Stimulated activated CD4-positive, alpha-beta T cell treated with anti-CD3 and anti-CD28 coated beads, Interleukin-1b, Interleukin-23, amount 100 ng/mL, for 4 hours (primary cell): ENCODE results near the gene CCNK.

ENCODE experiments used
- DNase-seq, 2 donors: peaks; one replicate each; pipeline ENCODE4 v3.0.0-alpha.2; 2020; ENCODE audit warnings: low read depth in 2 of 2

The CCNK gene

DNA sequence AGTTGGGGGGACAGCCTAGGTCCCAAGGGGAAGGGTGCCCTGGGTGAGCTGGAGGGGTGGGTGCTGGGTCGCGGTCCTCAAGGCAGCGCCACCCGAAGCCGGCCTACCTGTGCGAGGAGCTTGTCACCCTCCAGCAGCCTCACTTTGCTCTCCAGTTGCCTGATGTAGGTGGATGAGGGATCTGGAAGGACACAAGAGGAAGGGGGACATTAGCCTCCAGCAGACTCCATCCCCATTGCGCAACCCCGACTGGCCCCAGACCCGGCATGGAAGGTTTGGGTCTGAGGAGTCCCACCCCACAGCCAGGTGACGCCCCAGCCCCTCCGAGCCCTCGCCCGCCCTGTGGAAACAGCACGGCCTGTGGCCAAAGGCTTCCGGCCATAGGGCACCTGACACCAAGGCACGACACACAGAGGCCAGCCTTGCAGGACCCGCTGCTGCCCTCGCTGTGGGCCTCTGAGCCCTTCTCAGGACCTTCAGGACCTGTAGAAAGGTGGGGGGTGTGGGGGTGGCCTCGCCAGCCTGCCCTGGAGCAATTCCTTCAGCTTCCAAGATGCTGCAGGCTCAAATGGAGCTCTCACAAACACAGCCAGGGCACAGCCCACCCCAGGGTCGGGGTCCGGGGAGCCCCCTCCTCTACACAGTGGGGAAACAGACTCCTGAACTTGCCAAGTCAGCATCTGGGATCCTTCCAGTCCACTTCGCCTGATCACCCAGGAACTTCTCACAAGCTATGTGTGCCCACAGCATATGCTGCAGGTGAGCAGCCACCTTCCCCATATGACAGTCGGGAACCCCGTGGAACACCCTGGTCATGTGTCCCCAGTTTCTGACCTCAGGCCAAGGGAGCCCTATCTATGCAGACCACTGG, 54.9 kb downstream of the CCNK start:
- DNase-seq, result no peak

DNA sequence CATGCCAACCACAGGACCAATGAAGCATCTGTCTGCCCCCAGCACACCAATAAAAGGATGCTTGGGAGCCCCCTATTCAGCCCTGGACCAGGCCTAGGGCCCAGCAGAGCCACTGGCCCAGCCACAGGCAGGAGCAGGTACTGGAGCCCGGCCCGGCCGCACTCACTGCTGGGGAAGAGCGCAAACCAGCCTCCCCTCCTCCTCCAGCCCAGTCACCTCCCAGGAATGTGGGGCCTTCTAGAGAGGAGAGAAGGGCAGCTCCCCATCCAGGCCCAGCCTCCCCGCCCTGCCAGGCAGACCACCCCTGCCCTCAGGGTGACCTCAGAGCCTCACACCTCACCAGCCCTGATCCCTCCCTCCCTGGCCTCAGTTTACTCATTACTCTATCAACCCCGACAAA, 56.2 kb downstream of the CCNK start:
- DNase-seq, result no peak

DNA sequence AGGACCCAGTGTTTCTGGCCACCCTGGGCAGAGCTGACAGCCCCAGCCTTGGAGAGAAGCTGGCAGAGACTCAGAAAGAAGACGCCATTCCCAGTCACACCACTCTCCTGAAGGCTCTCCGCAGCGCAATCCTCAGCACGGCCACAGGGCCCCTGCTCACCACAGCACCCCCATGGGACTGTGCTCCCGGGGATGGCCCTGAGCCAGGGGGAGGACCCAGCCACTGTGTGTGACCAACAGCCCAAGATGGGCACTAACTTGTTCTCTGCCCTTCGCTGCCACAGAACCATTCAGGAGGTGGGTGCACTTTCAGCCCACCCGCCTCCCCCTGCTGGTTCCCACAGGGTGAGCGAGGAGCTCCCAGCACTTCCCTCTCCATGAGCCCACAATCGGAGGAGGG, 57.1 kb downstream of the CCNK start:
- DNase-seq, result no peak

DNA sequence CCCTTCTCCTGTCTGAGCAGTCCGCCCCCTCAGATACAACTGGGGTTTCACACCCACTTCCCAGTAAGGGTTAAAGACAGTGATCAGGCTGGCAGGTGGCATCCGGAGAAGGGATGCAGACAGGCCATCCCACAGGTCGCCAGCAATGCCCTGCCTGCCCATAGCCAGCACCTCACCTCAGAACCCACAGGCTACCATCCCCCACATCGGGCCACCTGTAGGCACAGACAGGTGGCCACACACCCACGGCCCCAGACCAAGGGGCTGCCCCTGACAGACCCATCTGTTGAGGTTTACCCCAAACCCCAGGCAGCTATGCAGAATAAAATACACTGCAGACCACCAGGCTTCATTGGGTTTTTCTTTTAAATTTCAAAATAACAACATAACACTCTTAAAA, 57.5 kb downstream of the CCNK start:
- no peak for DNase-seq

DNA sequence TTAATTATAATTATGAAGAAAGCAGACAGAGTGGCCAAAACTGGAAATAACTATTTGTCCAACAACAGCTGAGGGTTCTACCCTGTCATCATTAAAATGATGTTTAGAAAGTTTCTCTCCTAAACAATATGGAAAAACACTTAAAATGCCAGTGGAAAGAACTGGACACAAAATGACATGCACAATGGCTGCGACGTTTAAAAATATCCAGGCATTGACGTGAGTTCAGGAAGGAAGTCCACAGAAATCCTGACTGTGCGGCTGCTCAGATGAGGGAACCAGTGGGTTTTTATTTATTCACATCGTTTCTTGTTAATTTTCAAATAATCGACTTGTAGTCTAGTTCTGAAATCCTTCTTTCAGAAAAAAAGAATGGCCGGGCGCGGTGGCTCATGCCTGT, 58.3 kb downstream of the CCNK start:
- DNase-seq, result no peak

DNA sequence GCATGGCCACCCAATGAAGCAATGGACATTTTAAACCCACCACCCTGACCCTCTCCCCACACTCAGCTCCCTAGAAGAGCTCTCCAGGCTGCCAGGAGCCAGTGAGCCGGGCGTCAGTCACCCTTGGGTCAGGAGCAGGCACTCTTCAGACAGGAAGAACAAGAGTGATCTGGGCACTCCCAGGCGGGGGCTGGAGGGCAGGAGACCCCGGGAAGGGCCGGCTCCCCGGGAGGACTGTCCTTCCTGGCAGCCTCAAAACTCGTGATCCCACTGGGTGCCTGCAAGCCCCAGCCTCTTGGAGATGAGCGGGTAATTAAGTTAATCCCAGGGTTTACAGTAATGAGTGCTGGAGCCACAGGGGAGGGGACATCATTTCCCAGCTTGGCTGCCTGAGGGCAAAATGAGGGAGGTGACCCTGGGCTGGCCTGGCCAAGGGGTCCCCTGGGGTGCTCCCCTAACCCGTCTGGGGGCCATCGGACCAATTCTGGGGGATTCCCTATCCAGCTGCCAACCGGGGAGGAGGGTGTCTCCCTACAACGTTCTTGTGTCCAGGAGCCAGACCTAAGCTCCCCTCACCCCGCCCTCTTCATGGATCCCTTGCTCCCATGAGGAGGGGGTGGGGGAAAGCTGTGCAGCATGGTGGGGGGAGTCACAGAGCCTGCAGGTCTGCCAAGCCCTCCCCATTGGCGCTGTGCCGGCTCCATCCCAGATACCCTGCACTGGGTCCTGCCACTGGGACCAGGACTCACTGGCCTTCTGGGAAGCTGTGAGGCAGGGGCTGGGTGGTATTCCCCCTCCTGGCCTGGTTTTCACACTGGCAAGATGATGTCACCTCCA, 59.2 kb downstream of the CCNK start:
- DNase-seq, result no peak

DNA sequence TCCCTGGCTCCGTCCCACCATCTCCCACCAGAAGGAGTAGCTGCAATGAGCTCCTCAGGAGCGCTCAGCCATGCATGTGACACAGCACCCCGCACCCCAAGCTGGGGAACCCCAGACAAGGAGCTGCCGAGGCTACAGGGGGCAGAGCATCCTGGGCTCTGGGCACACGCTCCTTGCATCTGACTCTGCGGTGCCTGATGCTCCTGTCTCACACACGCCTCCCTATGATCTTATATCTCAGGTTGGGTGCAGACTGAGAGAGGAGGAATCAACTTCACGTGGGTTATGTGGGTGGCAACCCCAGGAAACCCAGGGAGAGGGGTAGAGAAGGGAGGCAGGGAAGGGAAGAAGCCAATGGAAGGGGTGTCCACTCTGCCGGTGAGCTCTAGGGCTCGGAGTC, 60.0 kb downstream of the CCNK start:
- DNase-seq, result no peak

DNA sequence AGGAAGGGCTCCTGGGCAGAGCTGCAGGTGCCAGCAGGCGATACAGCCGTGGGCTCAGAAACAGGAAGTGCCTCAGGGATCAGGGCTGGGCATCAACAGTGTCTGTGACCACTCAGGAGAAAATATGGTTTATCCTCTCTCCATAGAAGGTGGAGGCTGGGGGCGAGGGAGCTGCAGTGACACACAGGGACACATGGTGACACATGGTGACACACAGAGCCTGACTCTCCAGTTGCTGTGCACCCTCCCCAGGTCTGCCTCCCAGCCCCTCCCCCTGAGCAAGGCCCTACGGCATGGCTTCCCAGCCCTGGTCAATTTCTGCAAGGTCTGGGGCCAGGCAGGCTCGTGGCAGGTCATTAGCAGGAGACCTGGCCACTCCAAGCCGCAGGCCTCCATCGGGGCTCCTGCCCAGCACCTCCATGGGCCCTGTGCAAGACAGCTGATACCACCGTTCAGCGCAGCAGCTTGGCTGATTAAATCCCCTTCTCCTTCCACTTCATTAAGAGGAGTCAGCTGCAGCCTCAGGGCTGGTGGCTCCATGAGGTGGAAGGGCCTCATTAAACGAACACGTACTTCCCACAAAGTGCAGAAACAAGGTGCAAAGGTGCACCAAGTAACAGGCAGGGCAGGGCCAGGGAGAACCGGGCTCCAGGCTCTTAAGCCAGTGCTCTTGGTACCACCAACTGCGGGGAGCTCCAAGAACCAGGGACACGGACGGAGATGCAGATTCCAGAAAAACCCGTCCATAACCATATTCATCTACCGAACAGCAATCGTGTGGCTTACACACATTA, 60.7 kb downstream of the CCNK start:
- DNase-seq, result no peak

DNA sequence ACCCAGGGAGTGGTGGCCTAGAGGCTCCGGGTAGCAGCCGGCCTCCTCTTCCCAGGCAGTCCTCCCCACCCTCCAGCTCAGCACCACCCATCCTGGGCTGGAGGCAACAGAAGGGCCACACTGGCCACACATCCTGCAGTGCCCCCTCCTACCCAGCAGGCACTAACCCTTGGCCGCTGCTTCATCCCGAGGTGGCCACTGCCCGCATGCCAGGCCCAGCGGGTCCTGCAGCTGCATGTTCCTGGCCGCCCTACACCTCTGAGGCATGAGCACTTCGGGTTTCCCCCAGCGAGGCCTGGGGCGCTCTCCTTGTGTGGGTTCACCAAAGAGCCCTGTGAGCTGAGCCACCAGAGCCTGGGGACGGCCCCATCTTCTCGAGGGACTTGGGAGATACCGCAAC, 61.4 kb downstream of the CCNK start:
- no peak for DNase-seq

DNA sequence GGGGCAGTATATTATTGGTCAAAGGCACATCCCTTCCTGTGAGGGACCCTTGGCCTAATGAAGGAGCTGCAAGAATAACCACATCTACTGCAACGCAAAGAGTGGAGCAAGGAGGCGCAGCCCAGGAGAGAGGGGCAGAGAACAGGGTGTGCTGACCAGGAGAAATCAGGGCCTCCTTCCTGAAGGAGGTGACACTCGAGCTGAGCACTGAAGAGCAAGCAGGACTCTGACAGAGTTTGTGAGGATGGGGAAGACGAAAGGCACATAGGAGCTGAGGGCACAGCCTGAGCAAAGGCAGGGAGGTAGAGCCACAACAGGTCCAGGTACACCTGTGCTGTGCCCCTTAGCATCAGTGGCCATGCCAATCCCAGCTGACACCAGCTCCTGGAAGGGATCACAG, 62.2 kb downstream of the CCNK start:
- no peak for DNase-seq

DNA sequence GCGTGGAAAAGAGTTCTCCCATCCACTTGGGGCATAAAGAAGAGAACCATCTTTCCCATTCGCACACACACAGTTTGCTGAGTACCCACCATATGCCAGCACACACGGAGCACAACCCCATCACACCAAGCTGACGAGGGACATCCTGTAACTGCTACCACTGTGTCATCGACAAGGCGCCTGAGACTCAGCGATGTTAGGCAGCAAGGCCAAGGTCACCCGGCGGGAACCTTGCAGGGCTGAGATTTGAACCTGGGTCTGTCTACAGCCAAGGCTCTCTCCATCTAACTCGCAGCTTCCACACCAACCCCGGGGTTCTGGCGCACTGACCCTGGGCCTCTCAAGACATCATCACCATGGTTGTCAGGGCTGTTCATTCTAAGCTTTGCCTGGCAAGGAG, 62.8 kb downstream of the CCNK start:
- DNase-seq, result no peak

DNA sequence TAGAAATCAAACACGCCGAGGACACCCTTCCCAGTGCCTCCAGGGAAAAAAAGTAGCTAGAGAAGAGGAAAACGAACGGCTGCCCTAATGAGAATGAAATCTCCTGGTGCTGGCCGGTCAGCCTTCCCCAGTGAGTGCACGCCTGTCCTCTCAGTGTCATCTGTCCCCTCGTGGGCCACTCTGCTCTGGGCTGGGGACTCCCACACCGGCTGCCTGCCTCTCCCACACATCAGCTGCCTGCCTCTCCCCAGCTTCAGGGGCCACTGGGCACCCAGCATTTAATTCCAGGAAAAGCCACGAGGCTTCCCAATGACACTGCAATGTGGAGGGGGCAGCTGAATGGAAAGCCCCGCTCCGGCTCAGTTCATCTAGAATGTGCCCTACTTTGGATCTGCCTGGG, 63.8 kb downstream of the CCNK start:
- no peak for DNase-seq

DNA sequence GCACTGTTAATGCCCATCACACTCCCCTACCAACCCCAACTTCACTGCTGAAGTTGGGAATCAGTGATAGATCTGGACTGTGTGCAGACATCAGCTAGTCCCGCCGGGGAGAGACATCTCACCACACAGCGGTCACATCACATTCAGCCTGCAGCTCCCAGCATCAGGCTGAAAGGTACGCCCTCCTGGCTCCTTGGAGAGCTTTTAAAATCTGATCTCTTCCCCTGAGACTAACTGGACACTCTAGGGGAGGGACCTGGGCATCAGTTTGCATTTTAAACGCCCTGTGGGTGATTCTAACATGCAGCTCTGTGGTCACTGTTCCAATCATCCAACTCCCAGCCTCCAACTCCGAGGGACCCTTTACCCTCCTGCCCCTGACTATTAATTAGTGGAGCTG, 64.4 kb downstream of the CCNK start:
- DNase-seq, result no peak

DNA sequence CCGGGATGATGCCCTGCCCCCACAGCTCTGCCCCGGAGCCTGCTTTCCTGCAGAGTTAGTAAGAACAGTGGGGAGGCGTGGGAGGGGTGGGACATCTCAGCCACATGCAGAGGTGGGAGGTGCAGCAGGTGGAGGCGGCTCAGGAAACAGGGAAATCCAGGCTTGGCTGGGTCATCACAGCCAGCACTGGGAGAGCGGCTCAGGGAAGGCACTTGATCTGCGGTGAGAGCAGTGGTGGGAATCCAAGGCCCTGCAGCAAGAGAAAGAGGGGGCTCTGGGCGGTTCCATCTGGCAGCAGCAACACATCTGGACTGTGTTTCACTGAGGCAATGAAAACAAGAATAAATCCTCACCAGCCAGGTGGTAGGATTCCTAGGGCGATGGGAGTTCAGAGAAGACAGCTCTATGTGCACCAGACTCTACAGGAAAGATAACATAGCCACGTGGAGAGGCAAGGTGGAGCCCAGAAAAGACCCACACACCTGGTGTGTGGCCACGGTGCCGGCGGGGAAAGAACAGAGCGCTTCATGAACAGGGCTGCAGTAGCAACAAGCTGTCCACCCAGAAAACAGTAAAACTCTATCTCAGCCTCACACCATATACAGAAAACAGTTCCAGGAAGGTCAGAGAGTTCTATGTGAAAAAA, 65.1 kb downstream of the CCNK start:
- no peak for DNase-seq

DNA sequence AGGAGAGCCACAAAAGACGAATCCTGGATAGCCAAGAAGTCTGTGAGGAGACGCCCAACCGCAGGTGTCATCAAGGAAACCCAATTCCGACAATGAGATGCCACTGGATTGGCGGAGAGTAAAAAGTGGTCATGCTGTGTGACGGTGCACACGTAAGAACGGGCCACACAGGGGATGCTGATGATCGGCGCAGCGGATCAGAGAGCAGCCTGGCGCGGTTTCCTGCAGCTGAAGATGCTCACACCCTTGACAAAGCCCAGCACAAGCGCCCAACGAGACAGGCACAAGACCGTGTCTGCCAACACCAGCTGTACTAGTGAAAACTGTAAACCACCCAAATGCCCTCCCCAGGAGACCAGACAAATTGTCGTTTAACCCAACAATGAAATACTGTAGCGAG, 67.0 kb downstream of the CCNK start:
- DNase-seq, result no peak

DNA sequence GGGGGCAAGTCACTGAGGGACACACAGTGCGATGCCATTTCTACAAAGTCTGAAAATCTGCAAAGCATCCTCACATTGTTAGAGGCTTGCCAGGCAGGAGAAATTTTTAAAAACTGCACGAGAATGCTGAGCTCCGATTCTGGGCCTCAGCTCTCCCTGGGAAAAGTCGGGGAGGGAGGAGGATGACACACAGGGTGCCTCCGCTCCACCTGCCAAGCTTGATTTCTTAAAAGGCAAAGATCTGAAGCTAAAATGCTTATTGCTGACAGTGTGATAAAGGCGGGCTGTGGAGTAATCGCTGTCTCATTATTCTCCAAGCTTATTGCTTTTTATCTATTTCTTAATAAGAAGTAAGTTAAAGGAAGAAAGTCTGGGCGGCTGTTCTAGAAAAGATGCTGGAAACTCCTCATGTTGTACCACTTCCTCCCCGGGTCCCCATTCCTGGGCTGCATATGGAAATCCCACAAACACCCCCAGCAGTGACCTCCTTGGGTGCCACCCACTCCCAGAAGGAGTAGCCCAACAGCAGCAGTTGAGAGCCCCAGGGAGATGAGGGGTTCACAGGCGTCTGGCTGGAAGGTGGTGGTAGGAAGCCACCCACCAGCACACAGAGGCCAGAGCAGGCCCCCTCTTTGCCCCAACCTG, 67.8 kb downstream of the CCNK start:
- no peak for DNase-seq

DNA sequence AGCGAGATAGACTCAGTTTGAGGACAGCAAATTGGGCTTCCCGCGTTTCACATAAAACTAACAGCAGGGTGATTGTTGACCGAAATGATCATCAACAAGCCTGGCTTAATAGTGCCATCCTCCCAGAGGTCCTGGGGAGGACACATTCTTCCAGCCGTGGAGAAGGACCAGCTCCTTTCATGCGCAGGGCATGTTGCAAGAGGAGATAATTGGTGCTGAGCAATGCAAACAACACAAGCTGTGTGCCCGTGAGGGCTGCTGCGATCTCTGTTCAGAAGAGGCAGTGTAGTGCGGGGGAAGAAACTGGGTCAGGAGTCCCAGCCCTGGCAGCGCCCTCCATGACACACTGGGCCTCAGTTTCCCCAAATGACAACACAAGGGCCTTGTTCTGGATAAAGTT, 68.5 kb downstream of the CCNK start:
- no peak for DNase-seq

DNA sequence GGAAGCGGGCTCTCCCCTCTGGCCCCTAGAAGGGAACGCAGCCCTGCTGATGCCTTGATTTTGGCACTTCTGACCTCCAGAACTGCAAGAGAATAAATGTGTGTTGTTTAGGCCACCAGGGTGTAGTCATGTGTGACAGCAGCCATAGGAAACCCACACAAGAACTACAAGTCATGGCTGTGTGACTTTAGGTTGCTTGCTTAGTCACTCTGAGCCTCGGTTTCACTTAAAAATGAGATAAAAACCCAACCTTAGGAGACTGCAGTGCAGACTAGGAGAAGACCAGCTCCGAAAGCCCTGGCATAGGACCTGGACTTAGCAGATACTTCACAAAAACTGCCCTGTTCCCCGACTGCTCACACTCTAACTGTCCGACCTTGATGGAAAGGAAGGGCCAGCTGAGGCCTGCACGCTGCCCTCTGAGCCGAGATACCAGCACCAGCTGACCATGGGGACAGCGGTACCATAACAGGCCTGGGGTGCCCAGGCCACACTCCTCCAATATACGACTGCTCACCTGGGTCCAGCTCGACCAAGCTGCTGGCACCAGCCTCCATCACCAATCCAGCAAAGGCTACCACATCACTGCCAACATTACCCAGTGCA, 69.3 kb downstream of the CCNK start:
- DNase-seq, result no peak

DNA sequence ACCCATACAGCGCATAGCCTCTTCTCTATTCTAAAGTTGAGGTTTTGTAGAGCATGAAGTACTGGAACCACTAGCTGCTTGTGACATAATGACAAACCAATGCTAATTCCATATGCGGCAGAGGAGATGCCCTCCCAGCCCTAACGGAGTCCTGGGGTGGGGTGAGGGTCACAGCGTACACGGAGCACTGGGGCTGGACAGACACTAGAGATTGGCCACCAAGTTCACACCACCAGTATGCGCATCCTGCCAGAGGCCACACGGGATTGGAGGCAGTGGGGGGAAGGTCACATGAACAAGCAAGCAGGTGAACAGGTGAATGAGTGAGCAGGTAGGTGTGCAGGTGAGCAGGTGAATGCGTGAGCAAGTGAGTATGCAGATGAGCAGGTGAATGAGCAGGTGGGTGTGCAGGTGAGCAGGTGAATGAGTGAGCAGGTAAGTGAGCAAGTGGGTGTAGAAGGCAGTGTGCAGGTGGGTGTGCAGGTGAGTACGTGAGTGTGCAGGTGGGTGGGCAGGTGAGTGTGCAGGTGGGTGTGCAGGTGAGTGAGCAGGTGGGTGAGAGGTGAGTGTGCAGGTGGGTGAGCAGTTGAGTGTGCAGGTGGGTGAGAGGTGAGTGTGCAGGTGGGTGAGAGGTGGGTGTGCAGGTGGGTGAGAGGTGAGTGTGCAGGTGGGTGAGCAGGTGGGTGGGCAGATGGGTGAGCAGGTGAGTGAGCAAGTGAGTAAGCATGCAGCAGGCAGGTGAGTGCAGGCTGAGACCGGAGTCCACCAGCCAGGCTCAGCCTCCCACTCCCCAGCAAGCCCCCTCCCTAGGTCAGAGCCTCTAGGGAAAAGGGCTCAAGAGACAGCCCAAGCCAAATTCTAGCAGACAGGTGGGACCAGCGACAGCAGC, 70.1 kb downstream of the CCNK start:
- no peak for DNase-seq

DNA sequence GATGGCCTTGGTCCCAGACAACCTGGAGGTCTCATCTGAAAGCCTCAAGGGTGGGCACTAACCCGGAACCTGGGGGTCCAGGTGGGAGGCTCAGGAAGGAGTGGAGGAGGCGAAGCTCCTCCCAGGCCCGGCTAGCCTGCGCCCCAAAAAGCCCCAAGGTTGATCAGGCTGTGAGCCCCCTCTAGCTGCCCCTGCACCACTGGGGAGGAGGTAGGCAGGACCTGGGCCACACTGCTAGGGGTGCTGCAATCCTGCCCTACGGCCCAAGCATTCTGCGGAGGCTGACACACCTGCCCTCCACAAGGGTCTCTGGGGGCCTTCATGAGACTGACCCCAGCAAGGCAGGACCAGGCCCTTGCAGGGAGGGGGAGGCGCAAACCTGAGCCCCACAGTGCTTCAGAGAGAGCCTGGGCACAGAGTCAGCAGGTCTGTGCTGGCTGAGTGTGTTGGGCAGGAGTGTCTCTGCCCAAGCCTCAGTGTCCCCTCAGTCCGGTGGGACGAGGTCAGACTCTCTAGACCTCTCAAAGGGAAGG, 70.9 kb downstream of the CCNK start:
- no peak for DNase-seq
